Coronary artery (tissue), 2 donors: ENCODE data around the gene ZBTB7C.
"Not testable (repeated sequence)": the region's sequence is repeated elsewhere in the genome, so short reads cannot be mapped to it uniquely, and the experiment has no call there.

Experiments used
- DNase-seq: peaks from one replicate; pipeline ENCODE4 v3.0.0-alpha.2; 2017; ENCODE audit warnings: low spot score
- H3K27ac ChIP-seq, 2 donors: fragments of 200-600 bp; sonication (generic); one replicate each; pipeline ENCODE4 v1.5.1; 2016 to 2019
- H3K4me3 ChIP-seq: fragments of 200-600 bp; sonication (generic); 2 replicates; pipeline ENCODE4 v1.5.1; 2016; ENCODE audit warnings: mild to moderate bottlenecking, moderate library complexity
- CTCF ChIP-seq: fragments of 200-600 bp; sonication (generic); IDR thresholded peaks from one replicate; pipeline ENCODE4 v1.5.1; 2019; ENCODE audit warnings: antibody characterized with exemption

Gene ZBTB7C

GRCh38 chr18:48284743-48285142, 124.4 kb downstream of the ZBTB7C start:
- no peak for DNase-seq
- Histone ChIP-seq H3K4me3 (no peak overlapping the region), H3K27ac (no peak overlapping the region)
- no peak for TF ChIP-seq CTCF

DNA sequence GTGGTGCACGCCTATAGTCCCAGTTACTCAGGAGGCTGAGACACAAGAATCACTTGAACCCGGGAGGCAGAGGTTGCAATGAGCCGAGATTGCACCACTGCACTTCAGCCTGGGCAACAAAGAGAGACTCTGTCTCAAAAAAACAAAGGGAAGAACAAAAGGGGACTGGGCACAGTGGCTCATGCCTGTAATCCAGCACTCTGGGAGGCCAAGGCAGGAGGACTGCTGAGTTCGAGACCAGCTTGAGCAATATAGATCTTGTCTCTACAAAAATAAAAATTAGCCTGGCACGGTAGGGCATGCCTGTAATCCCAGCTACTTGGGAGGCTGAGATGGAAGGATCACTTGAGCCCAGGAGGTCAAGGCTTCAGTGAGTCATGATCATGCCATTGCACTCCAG, 125.2 kb downstream of the ZBTB7C start:
- H3K27ac ChIP-seq, H3K4me3 ChIP-seq, DNase-seq: not testable (repeated sequence)

DNA sequence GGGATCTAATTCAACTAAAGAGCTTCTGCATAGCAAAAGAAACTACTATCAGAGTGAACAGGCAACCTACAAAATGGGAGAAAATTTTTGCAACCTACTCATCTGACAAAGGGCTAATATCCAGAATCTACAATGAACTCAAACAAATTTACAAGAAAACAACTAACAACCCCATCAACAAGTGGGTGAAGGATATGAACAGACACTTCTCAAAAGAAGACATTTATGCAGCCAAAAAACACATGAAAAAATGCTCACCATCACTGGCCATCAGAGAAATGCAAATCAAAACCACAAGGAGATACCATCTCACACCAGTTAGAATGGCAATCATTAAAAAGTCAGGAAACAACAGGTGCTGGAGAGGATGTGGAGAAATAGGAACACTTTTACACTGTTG, 127.7 kb downstream of the ZBTB7C start:
- H3K27ac ChIP-seq, DNase-seq, H3K4me3 ChIP-seq: not testable (repeated sequence)

GRCh38 chr18:48279312-48279711, 129.9 kb downstream of the ZBTB7C start:
- DNase-seq: no peak
- H3K4me3 ChIP-seq: no peak overlapping the region
- TF ChIP-seq CTCF: no peak
- no peak overlapping the region for H3K27ac ChIP-seq

- TF ChIP-seq CTCF: no peak
- DNase-seq: no peak
- no peak overlapping the region for H3K27ac ChIP-seq
- H3K4me3 ChIP-seq: no peak overlapping the region
Measured at GRCh38 chr18:48278081-48278480, 131.1 kb downstream of the ZBTB7C start.

DNA sequence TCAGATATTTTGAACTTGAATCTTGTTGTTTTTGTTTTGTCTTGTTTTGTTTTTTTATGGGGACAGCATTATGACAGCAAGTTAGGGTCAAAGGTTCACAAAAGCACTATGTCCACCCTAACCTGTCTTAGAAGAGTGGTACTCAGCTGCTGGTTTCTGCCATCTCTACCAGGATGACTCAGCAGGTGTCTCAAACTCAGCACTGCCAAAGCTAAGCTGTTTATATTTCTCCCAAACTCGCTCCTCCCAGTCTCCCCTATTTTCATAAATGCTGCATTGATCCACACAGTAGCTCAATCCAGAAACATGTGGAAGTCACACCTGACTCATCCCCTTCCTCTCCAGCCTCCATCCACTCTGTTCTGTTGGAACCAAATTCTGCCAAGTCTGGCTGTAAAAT, 134.9 kb downstream of the ZBTB7C start:
- TF ChIP-seq CTCF: no peak
- no peak for DNase-seq
- Histone ChIP-seq H3K27ac (no peak overlapping the region), H3K4me3 (no peak overlapping the region)

GRCh38 chr18:48270929-48271328, 138.3 kb downstream of the ZBTB7C start:
- H3K27ac ChIP-seq: no peak overlapping the region
- no peak for DNase-seq
- TF ChIP-seq CTCF: no peak

DNA sequence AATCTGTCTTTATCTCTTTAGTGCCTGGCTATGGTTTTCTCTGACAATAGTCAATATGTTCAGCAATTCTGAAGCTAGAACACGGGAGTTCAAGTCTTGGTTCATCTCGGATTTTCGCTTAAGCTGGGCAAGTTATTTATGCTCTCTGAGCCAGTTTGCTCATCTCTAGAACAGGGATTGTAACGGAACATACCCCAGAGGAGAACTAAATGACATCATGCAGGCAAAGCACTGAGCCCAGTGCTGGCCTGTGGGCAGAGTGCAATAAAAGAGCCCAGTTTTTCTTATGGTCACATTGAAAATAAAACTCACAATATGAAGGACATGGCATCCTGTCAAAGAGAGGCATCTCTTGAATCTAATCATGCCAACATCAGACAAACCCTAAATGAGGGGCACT, 143.9 kb downstream of the ZBTB7C start:
- no peak for TF ChIP-seq CTCF
- Histone ChIP-seq H3K27ac (no peak overlapping the region), H3K4me3 (no peak overlapping the region)
- DNase-seq: no peak

More at GRCh38 chr18:48270929-48271328, 138.3 kb downstream of the ZBTB7C start:
- H3K4me3 ChIP-seq: no peak overlapping the region
